ENCODE measurements around the gene FRMPD1.

FRMPD1 gene, protein sequence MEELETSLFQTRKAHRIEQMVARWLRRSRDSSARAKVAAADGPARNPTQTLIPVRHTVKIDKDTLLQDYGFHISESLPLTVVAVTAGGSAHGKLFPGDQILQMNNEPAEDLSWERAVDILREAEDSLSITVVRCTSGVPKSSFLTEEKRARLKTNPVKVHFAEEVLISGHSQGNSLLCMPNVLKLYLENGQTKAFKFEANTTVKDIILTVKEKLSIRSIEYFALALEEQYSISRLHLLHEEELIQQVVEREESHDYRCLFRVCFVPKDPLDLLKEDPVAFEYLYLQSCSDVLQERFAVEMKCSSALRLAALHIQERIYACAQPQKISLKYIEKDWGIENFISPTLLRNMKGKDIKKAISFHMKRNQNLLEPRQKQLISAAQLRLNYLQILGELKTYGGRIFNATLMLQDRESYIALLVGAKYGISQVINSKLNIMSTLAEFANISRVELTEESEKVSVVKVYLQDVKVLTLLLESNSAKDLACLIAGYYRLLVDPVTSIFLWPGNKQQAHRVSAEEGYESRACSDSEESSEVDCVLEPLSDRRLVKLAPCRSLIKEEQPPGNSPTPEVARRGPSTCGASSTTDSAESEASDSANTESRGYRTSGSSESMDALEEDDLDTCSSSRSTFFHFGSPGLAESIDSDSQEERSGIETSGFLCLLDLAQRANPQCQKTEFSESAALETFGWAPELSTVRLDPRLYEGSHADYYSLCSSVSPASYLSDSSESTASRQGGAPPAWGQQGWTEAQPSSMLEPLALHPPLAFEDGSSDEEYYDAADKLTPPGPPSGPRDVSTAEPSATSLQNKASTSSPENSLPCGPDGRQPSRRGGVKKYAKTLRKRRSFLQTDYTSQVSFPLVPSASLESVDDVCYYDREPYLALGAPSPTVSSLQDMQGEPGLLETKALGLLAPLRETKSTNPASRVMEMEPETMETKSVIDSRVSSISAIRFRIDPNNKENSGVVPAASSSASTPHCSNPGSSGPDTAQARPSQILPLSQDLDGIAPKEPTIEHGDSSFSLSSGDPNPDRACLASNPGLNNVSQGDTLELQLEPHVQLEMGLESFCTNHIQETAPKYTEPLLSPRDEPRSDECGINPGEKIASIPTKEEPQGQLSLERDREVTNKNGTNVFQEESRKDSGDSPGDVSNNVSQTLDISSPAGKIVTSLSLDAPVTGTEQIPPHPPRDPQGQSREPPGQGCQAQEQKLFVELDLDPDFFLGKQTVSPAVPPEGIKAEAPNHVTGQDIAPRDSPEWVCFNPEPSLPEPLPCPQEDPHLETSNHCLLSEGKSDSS (N-terminal part only)

GRCh38 chr9:37650873-37651768, at the start of gene FRMPD1:
FRMPD1 (plus strand) TSS chr9:37650954; CDS start chr9:37692642, 41,688 bp downstream.
- TF ChIP-seq GATA2 (IDR thresholded peaks at IDR 0.05; ENCODE audit: low read depth, low read length) = no peak
- no peak for TF ChIP-seq GATA3 (IDR thresholded peaks at IDR 0.05; ENCODE audit: low read depth, low read length)

- TF ChIP-seq GATA2 (IDR thresholded peaks at IDR 0.05; ENCODE audit: low read depth, low read length) (no peak), GATA3 (IDR thresholded peaks at IDR 0.05; ENCODE audit: low read depth, low read length) (no peak)
These were observed 47.9 kb upstream of the FRMPD1 start for GRCh38 chr9:37602817-37603216.

GRCh38 chr9:37604296-37604695, 46.5 kb upstream of the FRMPD1 start:
- TF ChIP-seq GATA2 (IDR thresholded peaks at IDR 0.05; ENCODE audit: low read depth, low read length) (no peak), GATA3 (IDR thresholded peaks at IDR 0.05; ENCODE audit: low read depth, low read length) (no peak)

- TF ChIP-seq GATA3 (IDR thresholded peaks at IDR 0.05; ENCODE audit: low read depth, low read length) (no peak), GATA2 (IDR thresholded peaks at IDR 0.05; ENCODE audit: low read depth, low read length) (no peak)
These were observed 42.5 kb upstream of the FRMPD1 start for GRCh38 chr9:37608250-37608649.

- TF ChIP-seq GATA2 (IDR thresholded peaks at IDR 0.05; ENCODE audit: low read depth, low read length) (no peak), GATA3 (IDR thresholded peaks at IDR 0.05; ENCODE audit: low read depth, low read length) (no peak)
These were observed 40.9 kb upstream of the FRMPD1 start for GRCh38 chr9:37609735-37610397.

GRCh38 chr9:37611014-37611413, 39.7 kb upstream of the FRMPD1 start:
- TF ChIP-seq GATA2 (IDR thresholded peaks at IDR 0.05; ENCODE audit: low read depth, low read length) = no peak

- TF ChIP-seq GATA2 (IDR thresholded peaks at IDR 0.05; ENCODE audit: low read depth, low read length) (no peak), GATA3 (IDR thresholded peaks at IDR 0.05; ENCODE audit: low read depth, low read length) (no peak)
These were observed 38.8 kb upstream of the FRMPD1 start for GRCh38 chr9:37611961-37612360.

GRCh38 chr9:37617161-37617560, 33.6 kb upstream of the FRMPD1 start:
- no peak for TF ChIP-seq GATA2 (IDR thresholded peaks at IDR 0.05; ENCODE audit: low read depth, low read length)

GRCh38 chr9:37617832-37618231, 32.9 kb upstream of the FRMPD1 start:
- TF ChIP-seq GATA2 (IDR thresholded peaks at IDR 0.05; ENCODE audit: low read depth, low read length) (no peak), GATA3 (IDR thresholded peaks at IDR 0.05; ENCODE audit: low read depth, low read length) (no peak)

- TF ChIP-seq GATA3 (IDR thresholded peaks at IDR 0.05; ENCODE audit: low read depth, low read length) (no peak), GATA2 (IDR thresholded peaks at IDR 0.05; ENCODE audit: low read depth, low read length) (no peak)
These were observed 31.9 kb upstream of the FRMPD1 start for GRCh38 chr9:37618817-37619216.

- no peak for TF ChIP-seq GATA2 (IDR thresholded peaks at IDR 0.05; ENCODE audit: low read depth, low read length)
- no peak for TF ChIP-seq GATA3 (IDR thresholded peaks at IDR 0.05; ENCODE audit: low read depth, low read length)
These were observed 30.9 kb upstream of the FRMPD1 start for GRCh38 chr9:37619806-37620205.

GRCh38 chr9:37620396-37620795, 30.4 kb upstream of the FRMPD1 start:
- TF ChIP-seq GATA2 (IDR thresholded peaks at IDR 0.05; ENCODE audit: low read depth, low read length) = no peak
- TF ChIP-seq GATA3 (IDR thresholded peaks at IDR 0.05; ENCODE audit: low read depth, low read length) = no peak

Measured in SH-SY5Y (cell line).